ENCODE results near the gene IDI1.
A peak's percentile ranks its signal among the peaks of the same experiment; 100 is the strongest.
"Not testable (repeated sequence)": the region's sequence is repeated elsewhere in the genome, so short reads cannot be mapped to it uniquely, and the experiment has no call there.

The IDI1 gene

GRCh38 chr10:1061930-1062774 lies 13.2 kb upstream of the IDI1 start:
- DNase-seq, result no peak

GRCh38 chr10:1059902-1060301 lies 11.0 kb upstream of the IDI1 start:
- no peak for DNase-seq

GRCh38 chr10:1058017-1058416 lies 9.1 kb upstream of the IDI1 start:
- no peak for DNase-seq

- no peak for DNase-seq
Observed at GRCh38 chr10:1057106-1057657, 8.3 kb upstream of the IDI1 start.

- DNase-seq, result peak; percentile 0
Observed at GRCh38 chr10:1056326-1057105, 7.6 kb upstream of the IDI1 start, which contains the start of gene WDR37. Gene WDR37, plus strand, starts transcription at chr10:1056385. Its CDS starts 15,771 bp downstream, at chr10:1072156.

- no peak for DNase-seq
Observed at GRCh38 chr10:1054684-1055083, 5.8 kb upstream of the IDI1 start.

- no peak for DNase-seq
Observed at GRCh38 chr10:1050554-1050953, 1.6 kb upstream of the IDI1 start.

- DNase-seq, result no peak
Observed at GRCh38 chr10:1050145-1050544, 1.2 kb upstream of the IDI1 start.

GRCh38 chr10:1049425-1049958 lies 573 bp upstream of the IDI1 start:
- DNase-seq, result no peak

- DNase-seq, result no peak
Observed at GRCh38 chr10:1048349-1048731, 579 bp downstream of the IDI1 start.

- no peak for DNase-seq
Observed at GRCh38 chr10:1047937-1048336, 982 bp downstream of the IDI1 start.

- no peak for DNase-seq
Observed at GRCh38 chr10:1045415-1045814, 3.5 kb downstream of the IDI1 start.

- DNase-seq, result no peak
Observed at GRCh38 chr10:1044964-1045363, 4.0 kb downstream of the IDI1 start.

- DNase-seq, result no peak
Observed at GRCh38 chr10:1044146-1044545, 4.8 kb downstream of the IDI1 start.

- DNase-seq, result no peak
Observed at GRCh38 chr10:1043532-1043995, 5.4 kb downstream of the IDI1 start.

- no peak for DNase-seq
Observed at GRCh38 chr10:1041514-1041913, 7.4 kb downstream of the IDI1 start.

GRCh38 chr10:1040133-1040532 lies 8.8 kb downstream of the IDI1 start:
- no peak for DNase-seq

- DNase-seq, result not testable (repeated sequence)
Observed at GRCh38 chr10:1038769-1039168, 10.2 kb downstream of the IDI1 start.

- DNase-seq, result no peak
Observed at GRCh38 chr10:1037098-1037497, 11.8 kb downstream of the IDI1 start.

- no peak for DNase-seq
Observed at GRCh38 chr10:1036341-1036791, 12.6 kb downstream of the IDI1 start.

- DNase-seq, result no peak
Observed at GRCh38 chr10:1035201-1035600, 13.7 kb downstream of the IDI1 start.

GRCh38 chr10:1034758-1035157 lies 14.2 kb downstream of the IDI1 start:
- DNase-seq, result no peak

GRCh38 chr10:1033601-1034000 lies 15.3 kb downstream of the IDI1 start:
- no peak for DNase-seq

Measured in NCI-H1417 treated with DMSO at 0.1 percent for 48 hours (cell line).